Measurements from ENCODE around the gene CPVL. TPM values are rescaled to one million over a fixed set of nuclear protein-coding genes. Genes with fewer than 3 reads are reported as not detected.

CPVL gene
- total and polyA plus RNA-seq, 2 donors (not counting 1 experiment from before 2014, with no cell fraction given): 0.17 TPM; not detected in 1

DNA sequence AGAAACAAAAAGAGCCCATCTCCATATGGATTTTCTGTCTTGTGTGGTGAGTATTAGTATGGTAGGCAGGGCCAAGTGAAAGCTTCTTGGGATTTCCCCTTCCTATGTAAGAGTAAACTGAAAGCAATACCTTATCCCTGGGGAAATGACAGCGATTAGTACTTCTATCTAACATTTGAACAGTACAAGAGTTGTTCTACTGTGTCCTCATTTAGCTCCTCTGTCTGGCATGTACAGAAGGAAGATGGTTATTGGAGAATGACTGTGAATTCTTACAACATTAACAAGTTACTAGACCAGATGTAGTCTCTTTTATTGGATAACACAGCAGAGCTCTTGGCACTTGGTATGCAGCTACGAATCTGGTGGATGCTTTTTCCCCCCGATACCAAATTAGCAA is 170.3 kb downstream of the CPVL start:
- Histone ChIP-seq H4K20me1 (ENCODE audit: control insufficient read depth, extremely low read depth, insufficient read depth, low read length) (no peaks in the 10 kb centered on the region), H3K4me3 (replicated peaks in 1 of 4; ENCODE audit: control extremely low read depth in 1 of 4, insufficient read depth in 1 of 4, low read depth in 3 of 4, low read length in 4 of 4) (no peak overlapping the region), H3K9me3 (ENCODE audit: control insufficient read depth, insufficient read depth, low read depth, low read length) (no peaks in the 10 kb centered on the region), H3K9ac (ENCODE audit: insufficient read depth, low read length) (no peak overlapping the region), H3K4me1 (ENCODE audit: control insufficient read depth, extremely low read depth, insufficient read depth, low read length) (no peaks in the 10 kb centered on the region), H3K36me3 (ENCODE audit: control insufficient read depth, insufficient read depth, low read length) (no peaks in the 10 kb centered on the region), H3K79me2 (ENCODE audit: control insufficient read depth, insufficient read depth, low read length) (no peaks in the 10 kb centered on the region), H3K27ac (ENCODE audit: insufficient read depth, low read length) (no peak overlapping the region), H2AFZ (ENCODE audit: low read length) (no peak overlapping the region), H3K4me2 (ENCODE audit: extremely low read depth, insufficient read depth, low read length) (no peak overlapping the region), H3K27me3 (ENCODE audit: control insufficient read depth, insufficient read depth, low read length) (no peaks in the 10 kb centered on the region)
- no peak for DNase-seq (ENCODE audit: low read depth in 2 of 2)
- TF ChIP-seq, protein P1, sequence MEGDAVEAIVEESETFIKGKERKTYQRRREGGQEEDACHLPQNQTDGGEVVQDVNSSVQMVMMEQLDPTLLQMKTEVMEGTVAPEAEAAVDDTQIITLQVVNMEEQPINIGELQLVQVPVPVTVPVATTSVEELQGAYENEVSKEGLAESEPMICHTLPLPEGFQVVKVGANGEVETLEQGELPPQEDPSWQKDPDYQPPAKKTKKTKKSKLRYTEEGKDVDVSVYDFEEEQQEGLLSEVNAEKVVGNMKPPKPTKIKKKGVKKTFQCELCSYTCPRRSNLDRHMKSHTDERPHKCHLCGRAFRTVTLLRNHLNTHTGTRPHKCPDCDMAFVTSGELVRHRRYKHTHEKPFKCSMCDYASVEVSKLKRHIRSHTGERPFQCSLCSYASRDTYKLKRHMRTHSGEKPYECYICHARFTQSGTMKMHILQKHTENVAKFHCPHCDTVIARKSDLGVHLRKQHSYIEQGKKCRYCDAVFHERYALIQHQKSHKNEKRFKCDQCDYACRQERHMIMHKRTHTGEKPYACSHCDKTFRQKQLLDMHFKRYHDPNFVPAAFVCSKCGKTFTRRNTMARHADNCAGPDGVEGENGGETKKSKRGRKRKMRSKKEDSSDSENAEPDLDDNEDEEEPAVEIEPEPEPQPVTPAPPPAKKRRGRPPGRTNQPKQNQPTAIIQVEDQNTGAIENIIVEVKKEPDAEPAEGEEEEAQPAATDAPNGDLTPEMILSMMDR (conservative IDR thresholded peaks at IDR 0.05 in 1 of 2, IDR thresholded peaks at IDR 0.05 in 1 of 2; ENCODE audit: low read depth in 1 of 2, low read length in 2 of 2): no peak
- no peak for TF ChIP-seq EZH2 (IDR thresholded peaks at IDR 0.05; ENCODE audit: low read length, missing control alignments)

DNA sequence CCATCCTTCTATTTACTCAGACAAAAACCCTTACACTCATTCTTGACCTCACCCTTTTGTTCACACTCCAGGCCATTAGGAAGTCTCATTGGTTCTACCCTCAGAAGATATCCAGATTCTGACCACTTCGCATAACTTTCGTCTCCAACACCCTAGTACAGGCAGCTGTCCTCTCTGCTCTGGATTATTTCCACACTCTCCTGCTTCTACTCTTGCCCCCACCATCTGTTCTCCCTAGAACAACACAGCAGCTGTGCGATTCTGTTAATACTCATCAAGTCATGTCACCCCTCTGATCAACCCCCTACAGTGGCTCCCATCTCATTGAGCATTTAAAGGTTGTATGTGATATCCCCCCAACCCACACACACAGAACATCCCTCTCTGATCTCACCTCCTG is 172.7 kb downstream of the CPVL start:
- no peak for DNase-seq (ENCODE audit: low read depth in 2 of 2)
- no peak for TF ChIP-seq EZH2 (IDR thresholded peaks at IDR 0.05; ENCODE audit: low read length, missing control alignments)
- TF ChIP-seq, protein P1 (conservative IDR thresholded peaks at IDR 0.05 in 1 of 2, IDR thresholded peaks at IDR 0.05 in 1 of 2; ENCODE audit: low read depth in 1 of 2, low read length in 2 of 2): no peak

DNA sequence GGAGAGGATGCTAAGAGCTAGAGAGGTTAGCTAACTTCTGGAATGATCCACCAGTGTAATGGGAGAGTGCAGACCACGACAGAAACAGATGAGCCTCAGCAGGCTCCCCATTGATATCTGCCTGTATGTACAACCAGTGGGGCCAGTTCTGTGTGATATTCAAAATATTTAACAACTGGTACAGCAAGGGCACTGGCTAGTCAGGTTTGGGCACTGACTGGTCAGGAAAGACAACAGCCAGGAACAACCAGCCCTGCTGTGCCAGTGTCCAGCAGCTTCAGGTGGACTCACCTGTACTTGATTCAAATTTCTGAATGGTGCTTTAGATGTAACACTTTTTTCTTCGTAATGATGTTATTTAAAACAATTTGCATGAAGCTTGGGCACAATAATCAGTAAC is 182.3 kb downstream of the CPVL start:
- H3K9ac ChIP-seq (ENCODE audit: insufficient read depth, low read length): no peak overlapping the region
- no peaks in the 10 kb centered on the region for H3K4me1 ChIP-seq (ENCODE audit: control insufficient read depth, extremely low read depth, insufficient read depth, low read length)
- no peak overlapping the region for H2AFZ ChIP-seq (ENCODE audit: low read length)
- TF ChIP-seq, protein P1 (conservative IDR thresholded peaks at IDR 0.05 in 1 of 2, IDR thresholded peaks at IDR 0.05 in 1 of 2; ENCODE audit: low read depth in 1 of 2, low read length in 2 of 2): no peak
- no peak for TF ChIP-seq EZH2 (IDR thresholded peaks at IDR 0.05; ENCODE audit: low read length, missing control alignments)
- H3K4me3 ChIP-seq (replicated peaks in 1 of 4; ENCODE audit: control extremely low read depth in 1 of 4, insufficient read depth in 1 of 4, low read depth in 3 of 4, low read length in 4 of 4): no peak overlapping the region
- H3K4me2 ChIP-seq (ENCODE audit: extremely low read depth, insufficient read depth, low read length): no peak overlapping the region
- H4K20me1 ChIP-seq (ENCODE audit: control insufficient read depth, extremely low read depth, insufficient read depth, low read length): no peaks in the 10 kb centered on the region
- no peak overlapping the region for H3K27ac ChIP-seq (ENCODE audit: insufficient read depth, low read length)
- no peaks in the 10 kb centered on the region for H3K79me2 ChIP-seq (ENCODE audit: control insufficient read depth, insufficient read depth, low read length)
- H3K27me3 ChIP-seq (ENCODE audit: control insufficient read depth, insufficient read depth, low read length): peaks cover 5% of the 10 kb centered on the region
- no peaks in the 10 kb centered on the region for H3K36me3 ChIP-seq (ENCODE audit: control insufficient read depth, insufficient read depth, low read length)
- H3K9me3 ChIP-seq (ENCODE audit: control insufficient read depth, insufficient read depth, low read depth, low read length): no peaks in the 10 kb centered on the region
- no peak for DNase-seq (ENCODE audit: low read depth in 2 of 2)

More for the DNA sequence above, 172.7 kb downstream of the CPVL start:
- Histone ChIP-seq H3K36me3 (ENCODE audit: control insufficient read depth, insufficient read depth, low read length) (no peaks in the 10 kb centered on the region), H2AFZ (ENCODE audit: low read length) (no peak overlapping the region), H3K4me1 (ENCODE audit: control insufficient read depth, extremely low read depth, insufficient read depth, low read length) (no peaks in the 10 kb centered on the region), H3K9me3 (ENCODE audit: control insufficient read depth, insufficient read depth, low read depth, low read length) (no peaks in the 10 kb centered on the region), H3K4me3 (replicated peaks in 1 of 4; ENCODE audit: control extremely low read depth in 1 of 4, insufficient read depth in 1 of 4, low read depth in 3 of 4, low read length in 4 of 4) (no peak overlapping the region), H3K4me2 (ENCODE audit: extremely low read depth, insufficient read depth, low read length) (no peak overlapping the region), H4K20me1 (ENCODE audit: control insufficient read depth, extremely low read depth, insufficient read depth, low read length) (no peaks in the 10 kb centered on the region), H3K79me2 (ENCODE audit: control insufficient read depth, insufficient read depth, low read length) (no peaks in the 10 kb centered on the region), H3K9ac (ENCODE audit: insufficient read depth, low read length) (no peak overlapping the region), H3K27ac (ENCODE audit: insufficient read depth, low read length) (no peak overlapping the region), H3K27me3 (ENCODE audit: control insufficient read depth, insufficient read depth, low read length) (no peaks in the 10 kb centered on the region)

Measured in fibroblast of lung (primary cell).